GM12873 (cell line): Measurements from ENCODE around the gene ZNF3.

Experiments used
- CTCF ChIP-seq: IDR thresholded peaks from 2 replicates; pipeline ENCODE4 v1.5.1; 2012; ENCODE audit warnings: low read depth, mild to moderate bottlenecking, moderate library complexity, low read length, control low read depth; ENCODE audit not compliant: insufficient read depth; ENCODE audit errors: missing control alignments

Gene ZNF3

DNA sequence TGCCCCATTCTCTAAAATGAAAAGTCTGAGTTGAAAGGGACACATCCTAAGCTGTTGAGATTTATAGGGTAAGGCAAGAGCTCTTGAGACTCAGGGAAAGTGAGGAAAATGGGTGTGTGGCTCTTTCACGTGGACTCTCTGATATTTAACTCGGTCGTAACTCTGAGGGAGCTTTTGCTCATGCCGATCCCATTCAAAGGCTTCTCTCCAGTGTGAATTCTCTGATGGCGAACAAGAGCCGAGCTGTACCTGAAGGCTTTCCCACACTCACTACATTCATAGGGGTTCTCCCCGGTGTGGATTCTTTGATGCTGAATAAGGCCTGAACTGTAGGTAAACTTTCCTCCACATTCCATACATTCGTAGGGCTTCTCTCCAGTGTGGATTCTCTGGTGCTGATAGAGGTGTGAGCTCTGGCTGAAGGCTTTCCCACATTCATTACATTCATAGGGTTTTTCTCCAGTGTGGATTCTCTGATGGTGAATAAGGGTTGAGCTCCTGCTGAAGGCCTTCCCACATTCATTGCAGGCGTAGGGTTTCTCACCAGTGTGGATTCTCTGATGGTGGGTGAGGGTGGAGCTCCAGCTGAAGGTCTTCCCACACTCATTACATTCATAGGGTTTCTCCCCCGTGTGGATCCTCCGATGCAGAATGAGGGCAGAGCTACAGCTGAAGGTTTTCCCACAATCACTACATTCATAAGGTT is 10.4 kb downstream of the ZNF3 start:
- no peak for TF ChIP-seq CTCF

- no peak for TF ChIP-seq CTCF
These were observed 11.5 kb downstream of the ZNF3 start for GRCh38 chr7:100069991-100070390.

DNA sequence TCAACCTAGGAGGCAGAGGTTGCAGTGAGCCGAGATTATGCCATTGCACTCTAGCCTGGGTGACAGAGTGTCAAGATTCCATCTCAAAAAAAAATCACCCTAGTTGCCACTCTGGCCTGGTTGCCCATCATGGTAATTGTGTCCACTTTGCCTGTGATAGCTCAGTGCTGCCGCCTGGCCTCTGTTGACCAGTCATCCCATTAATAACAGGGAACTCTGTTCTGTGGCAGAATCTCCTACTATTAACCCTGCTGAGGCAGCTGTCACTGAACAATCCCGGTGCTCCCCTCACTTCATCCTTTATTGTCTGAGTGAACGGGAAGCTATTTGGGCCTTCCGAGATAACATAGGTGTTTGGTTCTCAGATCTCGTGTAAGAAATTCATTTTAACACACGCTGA is 14.6 kb downstream of the ZNF3 start:
- TF ChIP-seq CTCF = no peak

DNA sequence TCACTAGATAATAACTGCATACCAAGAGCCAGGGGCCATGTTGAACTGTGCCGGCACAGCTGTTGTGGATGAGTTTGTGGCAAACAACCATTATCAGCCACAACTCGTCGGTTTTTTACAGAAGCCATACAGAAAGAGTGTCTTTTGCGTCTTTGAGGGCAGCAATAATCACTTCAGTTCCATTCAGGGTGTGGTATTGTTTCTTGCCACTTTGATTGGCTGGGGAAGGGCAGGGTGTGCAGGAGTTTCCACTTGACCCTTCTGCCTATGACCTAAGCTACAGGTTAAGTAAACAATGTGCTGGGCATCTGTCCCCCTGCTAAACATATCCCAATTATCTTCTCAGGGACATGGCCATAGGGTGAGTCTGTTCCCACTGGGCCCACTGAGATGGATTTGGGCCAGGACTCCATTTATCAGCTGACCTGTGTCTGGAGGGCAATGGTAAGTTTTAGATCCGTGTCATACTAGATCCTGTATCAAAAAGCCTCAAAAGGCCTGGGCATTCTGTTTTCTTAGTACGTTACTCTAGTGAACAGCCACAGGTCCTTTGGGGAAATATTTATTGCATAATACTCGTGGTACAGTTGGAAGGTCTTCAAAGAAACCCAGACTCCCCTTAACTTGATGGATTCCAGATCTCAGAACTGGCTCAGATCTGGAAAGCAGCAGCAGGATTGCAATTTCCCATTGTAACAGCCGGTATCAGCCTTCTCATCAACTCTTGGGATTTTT is 15.9 kb downstream of the ZNF3 start:
- no peak for TF ChIP-seq CTCF

- no peak for TF ChIP-seq CTCF
These were observed 17.4 kb downstream of the ZNF3 start for GRCh38 chr7:100064162-100064561.

DNA sequence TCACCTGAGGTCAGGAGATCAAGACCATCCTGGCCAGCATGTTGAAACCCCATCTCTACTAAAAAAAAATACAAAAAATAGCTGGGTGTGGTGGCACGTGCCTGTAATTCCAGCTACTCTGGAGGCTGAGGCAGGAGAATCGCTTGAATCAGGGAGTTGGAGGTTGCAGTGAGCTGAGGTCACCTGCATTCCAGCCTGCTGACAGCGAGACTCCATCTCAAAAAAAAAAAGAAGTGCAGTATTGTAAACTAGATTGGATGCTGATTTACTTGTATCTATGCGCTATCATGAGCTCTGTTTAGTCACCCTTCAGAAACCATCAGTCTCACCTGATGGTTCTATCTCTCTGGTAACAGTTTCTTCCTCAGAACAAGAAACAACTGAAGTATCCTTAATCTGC is 18.1 kb downstream of the ZNF3 start:
- TF ChIP-seq CTCF = no peak

- no peak for TF ChIP-seq CTCF
These were observed 19.9 kb downstream of the ZNF3 start for GRCh38 chr7:100061518-100062193.
